CD4-positive, alpha-beta T cell (primary cell): ENCODE measurements around the gene CCDC33. TPM values are rescaled to one million over a fixed set of nuclear protein-coding genes. Genes with fewer than 3 reads are reported as not detected.

Experiments
- ATAC-seq: fragments of 200-7000 bp; cut with Tn5 transposase; one replicate; pipeline ENCODE4 v1.10.0; 2022; ENCODE audit warnings: mild to moderate bottlenecking; ENCODE audit not compliant: poor library complexity
- CTCF ChIA-PET: fragments of 350-600 bp; sonication (Branson Sonifier 250); formaldehyde crosslinking; loops from one replicate; lab custom pipeline; 2021; ENCODE audit warnings: antibody characterized with exemption, inconsistent platforms; lab: Charles Lee
- POLR2A ChIA-PET: fragments of 350-600 bp; sonication (Branson Sonifier 250); formaldehyde crosslinking; loops from one replicate; lab custom pipeline; 2021; ENCODE audit warnings: antibody characterized with exemption, inconsistent platforms; lab: Charles Lee
- DNase-seq, 14 experiments: peaks; one replicate each; pipeline ENCODE4 v3.0.0-alpha.2; 2013 to 2020; ENCODE audit warnings: mixed read lengths in 2 of 14
- H3K27ac ChIP-seq, 2 donors: one replicate each; pipeline versions ENCODE4 v1.5.1 to v1.7.0; 2013; ENCODE audit warnings: low read length in 2 of 2, low read depth in 1 of 2, mild to moderate bottlenecking in 1 of 2
- H3K27me3 ChIP-seq, 2 experiments: 1 replicate in 1 of 2; 2 replicates in 1 of 2; pipeline versions ENCODE4 v1.6.1 to v1.7.0; 2013; ENCODE audit warnings: low read length in 2 of 2, control low read depth in 1 of 2, mild to moderate bottlenecking in 1 of 2, moderate library complexity in 1 of 2; ENCODE audit not compliant: insufficient read depth in 2 of 2, control insufficient read depth in 1 of 2
- H3K36me3 ChIP-seq: one replicate; pipeline ENCODE4 v1.6.1; 2013; ENCODE audit warnings: low read length, control low read depth; ENCODE audit not compliant: insufficient read depth
- H3K4me1 ChIP-seq: one replicate; pipeline ENCODE4 v1.6.1; 2013; ENCODE audit warnings: low read length, control low read depth; ENCODE audit not compliant: insufficient read depth
- H3K4me3 ChIP-seq: one replicate; pipeline ENCODE4 v1.5.1; 2013; ENCODE audit warnings: mild to moderate bottlenecking, low read length, moderate library complexity
- H3K9me3 ChIP-seq, 2 experiments: 1 replicate in 1 of 2; 2 replicates in 1 of 2; pipeline versions ENCODE4 v1.6.1 to v1.7.0; 2013; ENCODE audit warnings: low read length in 2 of 2, mild to moderate bottlenecking in 2 of 2, control low read depth in 1 of 2, moderate library complexity in 1 of 2; ENCODE audit not compliant: control insufficient read depth in 1 of 2, insufficient read depth in 1 of 2
- H3K27ac Mint-ChIP-seq: one replicate; pipeline ENCODE4 v1.8.0; 2020; ENCODE audit warnings: mixed read lengths
- H3K27me3 Mint-ChIP-seq: one replicate; pipeline ENCODE4 v1.8.0; 2021; ENCODE audit warnings: mixed read lengths
- H3K36me3 Mint-ChIP-seq: one replicate; pipeline ENCODE4 v1.8.0; 2021; ENCODE audit warnings: low read depth, mixed read lengths
- H3K4me1 Mint-ChIP-seq: one replicate; pipeline ENCODE4 v1.8.0; 2021; ENCODE audit warnings: low read depth, mixed read lengths
- H3K4me3 Mint-ChIP-seq: one replicate; pipeline ENCODE4 v1.8.0; 2020; ENCODE audit warnings: mild to moderate bottlenecking, mixed read lengths
- H3K9me3 Mint-ChIP-seq: one replicate; pipeline ENCODE4 v1.8.0; 2020; ENCODE audit warnings: mixed read lengths
- CTCF ChIP-seq: fragments of 200-600 bp; IDR thresholded peaks from one replicate; pipeline ENCODE4 v1.8.0; 2022; ENCODE audit warnings: antibody characterized with exemption, mild to moderate bottlenecking
- intact Hi-C, 2 experiments: fragments of 100-400 bp; cut with DNase I in 1 of 2; cut with micrococcal nuclease in 1 of 2; formaldehyde crosslinking; loops; one replicate each; pipeline versions ENCODE4 v1.15.1 to v1.9.0; 2023 to 2025; cut with DNase I, micrococcal nuclease
- total RNA-seq, 174 experiments: library from RNA in 2 of 174; stranded (reverse) in 2 of 174; gene quantifications; one replicate each; pipeline ENCODE4 v1.2.3 and lab custom pipeline; 2021 to 2026

Gene CCDC33
- total RNA-seq, 2 experiments from 2014 or later = not detected

GRCh38 chr15:74253211-74253921, 17.2 kb downstream of the CCDC33 start:
- Histone ChIP-seq H3K4me3 (no peak overlapping the region), H3K36me3 (no peaks in the 10 kb centered on the region), H3K9me3 (peaks cover 0 to 6% of the 10 kb centered on the region in 2 experiments), H3K4me1 (no peaks in the 10 kb centered on the region), H3K27ac (no peak overlapping the region), H3K27me3 (no peaks in the 10 kb centered on the region)
- TF ChIP-seq CTCF = no peak
- Mint-ChIP-seq H3K9me3 (no peaks in the 10 kb centered on the region), H3K27ac (no peak overlapping the region), H3K36me3 (no peaks in the 10 kb centered on the region), H3K4me1 (no peaks in the 10 kb centered on the region), H3K27me3 (peaks cover 14% of the 10 kb centered on the region), H3K4me3 (no peak overlapping the region)
- intact Hi-C loops = no loop called here
- ChIA-PET POLR2A (no interaction called here), CTCF (no interaction called here)
- ATAC-seq (no peak), DNase-seq (no peak)

GRCh38 chr15:74257105-74257504, 21.0 kb downstream of the CCDC33 start:
- CTCF ChIA-PET = no interaction called here
- no peak overlapping the region for H3K4me3 Mint-ChIP-seq
- no peaks in the 10 kb centered on the region for H3K4me1 Mint-ChIP-seq
- Histone ChIP-seq H3K36me3 (no peaks in the 10 kb centered on the region), H3K4me3 (no peak overlapping the region), H3K27ac (no peak overlapping the region), H3K4me1 (no peaks in the 10 kb centered on the region), H3K9me3 (peaks cover 0 to 6% of the 10 kb centered on the region in 2 experiments), H3K27me3 (no peaks in the 10 kb centered on the region)
- H3K36me3 Mint-ChIP-seq = no peaks in the 10 kb centered on the region
- ATAC-seq (no peak), DNase-seq (no peak)
- no peak for TF ChIP-seq CTCF
- POLR2A ChIA-PET = no interaction called here
- intact Hi-C loops = no loop called here
- no peaks in the 10 kb centered on the region for H3K9me3 Mint-ChIP-seq
- no peak overlapping the region for H3K27ac Mint-ChIP-seq
- peaks cover 29% of the 10 kb centered on the region for H3K27me3 Mint-ChIP-seq

- ChIA-PET CTCF (no interaction called here), POLR2A (no interaction called here)
- no peak overlapping the region for H3K27ac Mint-ChIP-seq
- Histone ChIP-seq H3K9me3 (peaks cover 0 to 6% of the 10 kb centered on the region in 2 experiments), H3K27ac (no peak overlapping the region), H3K4me1 (no peaks in the 10 kb centered on the region), H3K4me3 (no peak overlapping the region), H3K36me3 (no peaks in the 10 kb centered on the region), H3K27me3 (no peaks in the 10 kb centered on the region)
- no peaks in the 10 kb centered on the region for H3K36me3 Mint-ChIP-seq
- H3K4me1 Mint-ChIP-seq = no peaks in the 10 kb centered on the region
- peaks cover 35% of the 10 kb centered on the region for H3K27me3 Mint-ChIP-seq
- TF ChIP-seq CTCF = no peak
- DNase-seq (no peak), ATAC-seq (no peak)
- no peaks in the 10 kb centered on the region for H3K9me3 Mint-ChIP-seq
- H3K4me3 Mint-ChIP-seq = no peak overlapping the region
- intact Hi-C loops = no loop called here
Measured at GRCh38 chr15:74257623-74258022, 21.5 kb downstream of the CCDC33 start.
